HG02840 (cell line): Measurements from ENCODE around the gene TIGIT.
A peak's percentile ranks its signal among the peaks of the same experiment; 100 is the strongest.
"Not testable (repeated sequence)": the region's sequence is repeated elsewhere in the genome, so short reads cannot be mapped to it uniquely, and the experiment has no call there.

Experiments
- ATAC-seq: cut with Tn5 transposase; IDR thresholded peaks from one replicate; pipeline ENCODE4 v1.9.1; 2021; ENCODE audit warnings: mild to moderate bottlenecking, moderate library complexity, moderate number of reproducible peaks; ENCODE audit not compliant: unreplicated experiment, low FRiP score

The TIGIT gene

GRCh38 chr3:114293838-114294535 lies at the start of gene TIGIT:
Gene TIGIT, plus strand, starts transcription at chr3:114294028. Its CDS starts 34 bp downstream, at chr3:114294062.
- ATAC-seq = no peak

GRCh38 chr3:114252954-114253353 lies 40.9 kb upstream of the TIGIT start:
- ATAC-seq = no peak

GRCh38 chr3:114253505-114253904 lies 40.3 kb upstream of the TIGIT start:
- no peak for ATAC-seq

GRCh38 chr3:114259566-114259965 lies 34.3 kb upstream of the TIGIT start:
- no peak for ATAC-seq

- ATAC-seq = no peak
Observed at GRCh38 chr3:114260152-114260551, 33.7 kb upstream of the TIGIT start.

GRCh38 chr3:114270019-114270418 lies 23.8 kb upstream of the TIGIT start:
- no peak for ATAC-seq

GRCh38 chr3:114272271-114272670 lies 21.6 kb upstream of the TIGIT start:
- no peak for ATAC-seq

- ATAC-seq = no peak
Observed at GRCh38 chr3:114274929-114275328, 18.9 kb upstream of the TIGIT start.

- ATAC-seq = not testable (repeated sequence)
Observed at GRCh38 chr3:114276856-114277255, 17.0 kb upstream of the TIGIT start.

GRCh38 chr3:114284644-114285043 lies 9.2 kb upstream of the TIGIT start:
- no peak for ATAC-seq

GRCh38 chr3:114285648-114286230 lies 8.1 kb upstream of the TIGIT start:
- no peak for ATAC-seq

- ATAC-seq = no peak
Observed at GRCh38 chr3:114286266-114286665, 7.6 kb upstream of the TIGIT start.

GRCh38 chr3:114290911-114291901 lies 2.6 kb upstream of the TIGIT start:
- ATAC-seq = peak; percentile 91

- no peak for ATAC-seq
Observed at GRCh38 chr3:114294940-114295480, 1.2 kb downstream of the TIGIT start.

GRCh38 chr3:114295946-114296345 lies 2.1 kb downstream of the TIGIT start:
- ATAC-seq = no peak

- no peak for ATAC-seq
Observed at GRCh38 chr3:114299421-114299820, 5.6 kb downstream of the TIGIT start.

GRCh38 chr3:114299941-114300624 lies 6.3 kb downstream of the TIGIT start:
- ATAC-seq = no peak

- peak; percentile 57 for ATAC-seq
Observed at GRCh38 chr3:114307222-114307830, 13.5 kb downstream of the TIGIT start.

GRCh38 chr3:114307832-114308231 lies 14.0 kb downstream of the TIGIT start:
- no peak for ATAC-seq

- peak; percentile 5 for ATAC-seq
Observed at GRCh38 chr3:114308377-114308776, 14.5 kb downstream of the TIGIT start.
